Measurements from ENCODE around the gene PTPN7. TPM values are rescaled to one million over a fixed set of nuclear protein-coding genes. Genes with fewer than 3 reads are reported as not detected.

PTPN7 gene
- total RNA-seq, 1 donor from 2014 or later = 0.44 TPM

DNA sequence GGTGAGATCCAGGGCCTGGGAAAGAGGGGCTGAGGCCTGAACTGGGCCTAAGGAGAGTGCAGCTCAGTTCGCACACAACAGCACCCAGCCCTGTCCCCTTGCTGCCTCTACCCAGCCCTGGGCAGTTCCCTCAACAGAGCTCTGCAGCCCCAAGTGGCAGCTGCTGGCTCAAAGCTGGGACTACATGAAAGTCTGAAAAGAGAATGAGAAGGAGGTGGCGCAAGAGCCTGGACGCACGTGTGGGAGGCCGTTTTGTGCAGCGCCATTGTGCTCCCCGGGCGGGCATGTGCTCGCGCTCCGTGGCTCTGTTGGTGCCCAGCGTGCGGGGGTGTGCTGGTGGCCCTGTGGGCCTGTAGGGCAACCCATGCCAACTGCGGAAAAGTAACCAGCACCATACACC, 27.4 kb downstream of the PTPN7 start:
- Histone ChIP-seq H3K4me3 (peak overlapping the region; percentile 37), H3K9me3 (replicated peaks) (no peaks in the 10 kb centered on the region), H3K27ac (replicated peaks) (peak overlapping the region; percentile 85), H3K4me1 (peaks cover 40% of the 10 kb centered on the region), H3K27me3 (ENCODE audit: low read depth) (no peaks in the 10 kb centered on the region), H3K36me3 (peaks cover 51% of the 10 kb centered on the region)
- DNase-seq = no peak
- intact Hi-C loops (cut with micrococcal nuclease) = no loop called here
- TF ChIP-seq, protein P1, sequence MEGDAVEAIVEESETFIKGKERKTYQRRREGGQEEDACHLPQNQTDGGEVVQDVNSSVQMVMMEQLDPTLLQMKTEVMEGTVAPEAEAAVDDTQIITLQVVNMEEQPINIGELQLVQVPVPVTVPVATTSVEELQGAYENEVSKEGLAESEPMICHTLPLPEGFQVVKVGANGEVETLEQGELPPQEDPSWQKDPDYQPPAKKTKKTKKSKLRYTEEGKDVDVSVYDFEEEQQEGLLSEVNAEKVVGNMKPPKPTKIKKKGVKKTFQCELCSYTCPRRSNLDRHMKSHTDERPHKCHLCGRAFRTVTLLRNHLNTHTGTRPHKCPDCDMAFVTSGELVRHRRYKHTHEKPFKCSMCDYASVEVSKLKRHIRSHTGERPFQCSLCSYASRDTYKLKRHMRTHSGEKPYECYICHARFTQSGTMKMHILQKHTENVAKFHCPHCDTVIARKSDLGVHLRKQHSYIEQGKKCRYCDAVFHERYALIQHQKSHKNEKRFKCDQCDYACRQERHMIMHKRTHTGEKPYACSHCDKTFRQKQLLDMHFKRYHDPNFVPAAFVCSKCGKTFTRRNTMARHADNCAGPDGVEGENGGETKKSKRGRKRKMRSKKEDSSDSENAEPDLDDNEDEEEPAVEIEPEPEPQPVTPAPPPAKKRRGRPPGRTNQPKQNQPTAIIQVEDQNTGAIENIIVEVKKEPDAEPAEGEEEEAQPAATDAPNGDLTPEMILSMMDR (IDR thresholded peaks at IDR 0.05; ENCODE audit: borderline replicate concordance) = no peak

GRCh38 chr1:202131956-202132821, 28.2 kb downstream of the PTPN7 start:
- TF ChIP-seq, protein P1 (IDR thresholded peaks at IDR 0.05; ENCODE audit: borderline replicate concordance) = no peak
- H3K36me3 ChIP-seq = peaks cover 43% of the 10 kb centered on the region
- H3K4me3 ChIP-seq = peak overlapping the region; percentile 37
- DNase-seq = peak; percentile 68
- peak overlapping the region; percentile 85 for H3K27ac ChIP-seq (replicated peaks)
- no peaks in the 10 kb centered on the region for H3K27me3 ChIP-seq (ENCODE audit: low read depth)
- peaks cover 40% of the 10 kb centered on the region for H3K4me1 ChIP-seq
- intact Hi-C loops (cut with micrococcal nuclease) = no loop called here
- H3K9me3 ChIP-seq (replicated peaks) = no peaks in the 10 kb centered on the region

GRCh38 chr1:202130816-202131522, 29.4 kb downstream of the PTPN7 start:
- no peak for DNase-seq
- TF ChIP-seq, protein P1 (IDR thresholded peaks at IDR 0.05; ENCODE audit: borderline replicate concordance) = no peak
- Histone ChIP-seq H3K36me3 (peaks cover 31% of the 10 kb centered on the region), H3K27ac (replicated peaks) (peak overlapping the region; percentile 85), H3K4me3 (no peak overlapping the region), H3K27me3 (ENCODE audit: low read depth) (no peaks in the 10 kb centered on the region), H3K9me3 (replicated peaks) (no peaks in the 10 kb centered on the region), H3K4me1 (peaks cover 40% of the 10 kb centered on the region)
- intact Hi-C loops (cut with micrococcal nuclease) = no loop called here

DNA sequence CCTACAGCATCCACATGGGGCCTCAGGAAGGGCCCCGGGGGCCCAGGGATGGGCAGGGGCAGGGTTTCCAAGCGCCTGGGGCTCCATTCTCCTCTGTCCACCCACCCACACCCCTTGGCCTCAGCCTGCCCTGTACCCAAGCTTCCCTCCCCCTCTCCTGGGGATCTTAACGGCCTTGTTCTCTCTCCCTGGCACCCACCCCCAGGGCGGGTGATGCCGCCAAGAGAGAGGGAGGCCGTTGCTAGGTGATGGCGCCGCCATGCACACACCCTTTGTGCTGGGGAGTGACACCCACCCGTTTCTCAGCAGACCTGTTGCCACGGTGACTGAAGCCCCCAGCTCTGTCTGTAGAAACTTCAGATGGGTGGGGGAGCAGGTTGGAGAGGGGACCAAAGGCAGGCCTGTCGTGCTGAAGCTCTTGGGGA, 30.1 kb downstream of the PTPN7 start:
- no peak for DNase-seq
- Histone ChIP-seq H3K27me3 (ENCODE audit: low read depth) (no peaks in the 10 kb centered on the region), H3K4me1 (peaks cover 36% of the 10 kb centered on the region), H3K36me3 (peaks cover 25% of the 10 kb centered on the region), H3K27ac (replicated peaks) (peak overlapping the region; percentile 48), H3K4me3 (no peak overlapping the region), H3K9me3 (replicated peaks) (no peaks in the 10 kb centered on the region)
- TF ChIP-seq, protein P1 (IDR thresholded peaks at IDR 0.05; ENCODE audit: borderline replicate concordance) = no peak
- intact Hi-C loops (cut with micrococcal nuclease) = no loop called here

GRCh38 chr1:202129453-202130296, 30.7 kb downstream of the PTPN7 start:
- peaks cover 30% of the 10 kb centered on the region for H3K4me1 ChIP-seq
- peaks cover 20% of the 10 kb centered on the region for H3K36me3 ChIP-seq
- H3K27me3 ChIP-seq (ENCODE audit: low read depth) = no peaks in the 10 kb centered on the region
- H3K4me3 ChIP-seq = no peak overlapping the region
- peak overlapping the region; percentile 48 for H3K27ac ChIP-seq (replicated peaks)
- intact Hi-C loops (cut with micrococcal nuclease) = no loop called here
- no peaks in the 10 kb centered on the region for H3K9me3 ChIP-seq (replicated peaks)
- no peak for DNase-seq
- TF ChIP-seq, protein P1 (IDR thresholded peaks at IDR 0.05; ENCODE audit: borderline replicate concordance) = no peak
